GM10248 (cell line): ENCODE measurements around the gene RPL10.

ENCODE experiments used
- CTCF ChIA-PET: fragments of 300-600 bp; sonication (Branson Sonifier 250); formaldehyde crosslinking; extraction: SDS; loops from one replicate; lab custom pipeline; 2021; ENCODE audit warnings: antibody characterized with exemption; lab: Yijun Ruan, JAX
- POLR2A ChIA-PET: fragments of 350-650 bp; sonication (Branson Sonifier 250); formaldehyde crosslinking; extraction: SDS; loops from one replicate; lab custom pipeline; 2020; ENCODE audit warnings: antibody characterized with exemption; lab: Yijun Ruan, JAX
- DNase-seq: peaks from one replicate; pipeline ENCODE4 v3.0.0; 2012; ENCODE audit errors: extremely low spot score
- TF ChIP-seq, protein P1 (sequence below): IDR thresholded peaks from 2 replicates; pipeline ENCODE4 v1.5.1; 2012; ENCODE audit warnings: mild to moderate bottlenecking, low read depth; ENCODE audit errors: extremely low read depth, missing control alignments, control extremely low read depth

The RPL10 gene

DNA sequence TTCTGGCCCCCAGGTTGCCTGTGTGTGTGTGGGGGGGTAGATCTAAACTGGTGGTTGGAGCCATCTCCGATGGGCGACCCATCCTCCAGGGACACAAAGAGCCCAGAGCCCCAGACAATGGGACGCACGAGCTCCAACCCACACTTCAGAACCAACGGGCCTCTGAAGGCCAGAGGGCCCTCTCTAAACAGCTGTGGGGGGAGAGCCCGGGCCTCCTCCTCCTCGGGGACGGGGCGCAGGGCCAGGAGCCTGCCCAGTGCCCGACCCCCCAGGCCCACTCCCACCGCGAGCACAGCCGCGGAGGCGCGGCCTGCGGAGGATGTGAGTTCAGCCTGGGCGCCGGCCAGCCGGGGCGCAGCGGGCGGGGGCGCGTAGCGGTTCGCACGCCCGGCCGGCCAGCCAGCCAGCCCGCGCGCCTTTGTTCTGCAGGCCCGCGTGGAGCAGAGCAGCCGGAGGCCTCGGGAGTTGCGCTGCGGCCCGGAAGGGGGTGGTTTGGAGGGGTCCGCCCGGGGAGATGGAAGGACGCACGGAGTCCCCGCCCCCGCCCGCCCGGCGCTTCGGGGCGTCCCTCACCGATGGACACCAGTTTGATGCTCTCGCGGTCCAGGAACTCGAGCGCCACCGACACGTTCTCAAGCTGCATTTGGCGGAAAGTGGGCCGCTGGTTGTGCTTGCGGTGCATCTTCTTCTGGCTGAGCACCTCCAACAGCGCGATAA lies 27.7 kb upstream of the RPL10 start:
- ChIA-PET CTCF (interaction anchor here (1.0 to 1.8 kb wide), 3 partner anchors 120 to 166 kb away, joined by 3 to 4 read pairs (median 4); partner anchors contain the start of gene SLC10A3), POLR2A (interaction anchor here (0.7 to 1.0 kb wide), 6 partner anchors 13 to 576 kb away, joined by 3 to 7 read pairs (median 4); partner anchors contain the start of genes IDH3G, SLC10A3 and SSR4)
- no peak for DNase-seq
- TF ChIP-seq, protein P1, sequence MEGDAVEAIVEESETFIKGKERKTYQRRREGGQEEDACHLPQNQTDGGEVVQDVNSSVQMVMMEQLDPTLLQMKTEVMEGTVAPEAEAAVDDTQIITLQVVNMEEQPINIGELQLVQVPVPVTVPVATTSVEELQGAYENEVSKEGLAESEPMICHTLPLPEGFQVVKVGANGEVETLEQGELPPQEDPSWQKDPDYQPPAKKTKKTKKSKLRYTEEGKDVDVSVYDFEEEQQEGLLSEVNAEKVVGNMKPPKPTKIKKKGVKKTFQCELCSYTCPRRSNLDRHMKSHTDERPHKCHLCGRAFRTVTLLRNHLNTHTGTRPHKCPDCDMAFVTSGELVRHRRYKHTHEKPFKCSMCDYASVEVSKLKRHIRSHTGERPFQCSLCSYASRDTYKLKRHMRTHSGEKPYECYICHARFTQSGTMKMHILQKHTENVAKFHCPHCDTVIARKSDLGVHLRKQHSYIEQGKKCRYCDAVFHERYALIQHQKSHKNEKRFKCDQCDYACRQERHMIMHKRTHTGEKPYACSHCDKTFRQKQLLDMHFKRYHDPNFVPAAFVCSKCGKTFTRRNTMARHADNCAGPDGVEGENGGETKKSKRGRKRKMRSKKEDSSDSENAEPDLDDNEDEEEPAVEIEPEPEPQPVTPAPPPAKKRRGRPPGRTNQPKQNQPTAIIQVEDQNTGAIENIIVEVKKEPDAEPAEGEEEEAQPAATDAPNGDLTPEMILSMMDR: no peak

DNA sequence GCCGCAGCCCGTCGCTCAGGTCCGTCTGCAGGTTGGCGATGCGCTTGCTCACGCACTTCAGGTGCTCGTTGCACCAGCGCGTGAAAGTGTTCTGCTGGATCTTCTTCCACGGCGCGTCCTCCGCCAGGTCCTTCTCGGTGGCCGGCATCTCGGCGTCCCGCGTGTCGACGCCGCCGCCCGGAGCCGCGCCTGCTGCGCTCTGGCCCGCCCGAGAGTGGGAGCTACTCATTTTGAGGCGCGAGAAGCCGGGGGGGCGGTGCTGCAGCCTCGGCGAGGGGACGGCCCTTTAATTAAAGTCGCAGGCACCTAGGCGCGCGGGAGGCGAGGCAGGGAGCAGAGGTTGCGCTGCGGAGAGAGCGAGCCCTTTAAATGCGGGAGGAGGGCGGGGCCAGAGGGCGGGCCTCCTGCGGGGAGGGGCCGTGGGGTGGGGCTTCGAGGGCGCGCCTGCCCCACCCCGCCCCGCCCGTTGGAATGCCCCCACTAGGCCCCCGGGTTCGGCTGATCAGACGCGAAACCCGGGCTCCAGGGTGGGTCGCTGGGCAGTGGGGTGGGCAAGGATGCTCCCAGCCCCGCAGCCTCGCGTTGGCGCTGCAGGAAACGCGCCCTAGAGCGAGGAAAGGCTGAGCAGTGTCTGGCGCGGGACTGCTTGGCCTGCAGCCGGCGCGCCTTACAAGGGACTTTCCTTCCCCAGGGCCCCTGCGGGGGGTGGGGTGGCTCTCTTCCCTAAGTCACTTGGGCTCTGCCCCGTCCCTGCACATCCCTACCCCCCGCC lies 27.0 kb upstream of the RPL10 start:
- TF ChIP-seq, protein P1: no peak
- CTCF ChIA-PET: interaction anchor here (1.0 to 1.8 kb wide), 3 partner anchors 119 to 166 kb away, joined by 3 to 4 read pairs (median 4); partner anchors contain the start of gene SLC10A3
- peak; percentile 84 for DNase-seq
- POLR2A ChIA-PET: interaction anchor here (0.5 to 1.0 kb wide), 8 partner anchors 12 to 577 kb away, joined by 3 to 7 read pairs (median 4); partner anchors contain the start of genes IDH3G, SLC10A3 and SSR4

DNA sequence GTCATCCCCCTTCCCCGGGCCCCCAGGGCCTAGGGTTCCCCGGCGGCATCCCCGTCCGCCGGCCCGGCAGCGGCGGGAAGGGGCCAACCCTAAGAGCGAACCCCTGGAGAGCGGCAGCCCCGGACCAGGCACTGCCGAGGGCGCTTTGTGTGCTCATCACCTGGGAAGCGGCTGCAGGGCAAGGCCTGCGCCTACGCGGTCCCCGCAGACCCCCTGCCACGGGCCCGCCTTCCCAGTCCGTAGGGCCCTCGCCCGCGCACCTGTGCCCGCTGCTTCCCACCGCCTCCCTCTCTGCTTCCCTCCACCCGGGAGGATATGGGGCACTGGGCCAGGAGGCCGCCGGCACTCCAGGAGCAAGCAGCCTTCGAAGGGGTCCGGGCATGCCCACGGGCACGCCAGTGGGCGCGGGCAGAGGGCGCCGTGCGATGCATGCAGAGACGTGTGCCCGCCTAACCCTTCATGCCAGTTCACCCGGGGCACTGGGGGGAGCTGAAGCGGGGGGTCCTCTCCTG lies 26.3 kb upstream of the RPL10 start:
- ChIA-PET CTCF (interaction anchor here (0.9 kb wide), 1 partner anchor 155 kb away, joined by 3 read pairs; no protein-coding TSS in a partner anchor), POLR2A (no interaction called here)
- DNase-seq: no peak
- TF ChIP-seq, protein P1: no peak

DNA sequence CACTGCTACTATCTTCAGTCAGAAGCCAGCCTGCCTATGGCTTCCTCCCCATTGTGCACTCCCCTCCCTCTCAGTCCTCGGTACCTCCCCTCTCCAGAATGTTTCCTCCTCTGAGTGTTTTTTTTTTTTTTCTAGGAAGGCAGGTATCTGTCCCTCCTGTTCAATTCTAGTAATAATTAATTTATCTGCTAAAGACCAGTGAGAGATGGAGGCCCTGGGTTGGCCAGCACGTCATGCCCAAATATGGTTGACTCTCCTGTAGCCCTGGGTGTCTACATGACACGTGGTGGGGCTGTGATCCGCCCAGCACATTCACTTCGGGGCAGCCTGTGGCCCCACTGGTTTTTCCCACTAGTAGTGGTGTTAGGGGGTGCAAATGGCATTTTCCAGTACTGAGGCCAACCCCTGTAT lies 25.6 kb upstream of the RPL10 start:
- ChIA-PET CTCF (interaction anchor here (0.8 to 5.2 kb wide), 15 partner anchors 11 to 447 kb away, joined by 3 to 61 read pairs (median 5); partner anchors contain the start of genes ARHGAP4, RPL10 and SLC10A3), POLR2A (no interaction called here)
- TF ChIP-seq, protein P1: no peak
- peak; percentile 63 for DNase-seq

DNA sequence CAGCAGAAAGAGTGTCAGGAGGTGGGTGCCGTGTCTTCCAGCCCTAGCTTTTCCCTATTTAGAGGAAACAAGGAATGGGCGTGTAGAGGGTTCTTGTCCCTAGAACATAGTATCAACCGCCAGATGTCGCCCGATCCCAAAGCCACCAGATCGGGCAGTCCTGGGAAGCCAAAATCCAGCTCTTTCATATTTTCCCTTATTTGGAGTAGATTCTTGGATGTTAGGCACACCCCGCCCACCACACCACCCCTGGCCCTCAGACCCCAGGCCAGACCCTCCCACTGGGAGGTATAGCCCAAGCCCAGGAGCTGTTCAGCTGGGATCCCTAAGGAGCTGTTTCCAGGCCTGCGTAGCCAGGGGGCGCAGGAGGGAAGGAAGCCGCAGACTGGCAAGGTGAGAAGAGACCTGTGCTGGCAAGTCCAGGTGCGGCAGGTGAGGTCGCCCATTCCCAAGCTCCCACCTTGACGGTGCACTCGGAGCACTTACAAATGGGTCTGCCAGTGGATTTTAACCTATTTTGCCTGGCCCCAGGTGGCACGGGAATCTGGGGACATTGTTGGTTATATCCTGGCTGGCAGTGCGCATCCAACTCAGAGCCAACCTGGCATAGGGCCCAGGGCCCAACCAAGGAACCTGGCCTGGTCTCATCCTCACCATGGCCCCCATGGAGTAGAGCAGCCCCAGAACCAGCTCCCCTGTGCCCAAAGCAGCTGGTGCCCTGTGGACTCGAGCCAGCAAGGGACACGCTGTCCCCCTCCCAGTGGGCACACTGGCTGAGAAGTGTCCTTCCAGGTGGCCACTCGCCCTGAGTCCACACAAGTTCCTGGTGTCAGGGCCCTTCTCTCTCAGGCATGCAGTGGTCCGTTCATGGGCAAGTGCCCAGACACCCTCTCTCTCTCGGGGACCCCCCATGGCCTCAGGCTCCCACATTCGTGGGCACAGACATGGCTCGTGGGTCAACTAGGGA lies 24.6 kb upstream of the RPL10 start:
- CTCF ChIA-PET: interaction anchor here (0.8 to 5.2 kb wide), 20 partner anchors 10 to 448 kb away, joined by 3 to 61 read pairs (median 4); partner anchors contain the start of genes ARHGAP4, RPL10 and SLC10A3
- no peak for DNase-seq
- TF ChIP-seq, protein P1: peak; percentile 42
- POLR2A ChIA-PET: no interaction called here
